ENCODE results near the gene PRR9. TPM values are rescaled to one million over a fixed set of nuclear protein-coding genes. Genes with fewer than 3 reads are reported as not detected.

Gene PRR9
- total and polyA plus RNA-seq, 2 experiments from 2014 or later = not detected

DNA sequence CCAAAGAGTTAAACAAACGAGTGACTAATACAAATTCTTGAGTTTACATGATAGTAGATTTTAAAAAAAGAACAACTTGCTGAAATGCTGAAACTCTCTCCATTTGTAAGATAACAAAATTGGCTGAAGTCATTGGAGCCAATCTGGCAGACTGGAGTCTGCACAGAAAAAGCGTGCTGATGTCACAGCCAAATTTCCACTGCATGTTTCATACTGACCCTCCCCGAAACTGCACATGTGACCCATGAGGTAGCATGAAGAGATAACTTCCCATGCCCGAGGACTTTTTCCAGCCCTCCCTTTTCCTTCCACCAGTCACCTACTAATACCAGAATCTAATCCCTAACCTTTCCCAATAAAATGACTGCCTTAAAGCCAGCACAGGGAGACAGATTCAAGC lies 15.4 kb upstream of the PRR9 start (continued):
- TF ChIP-seq ZNF462 (CRISPR knock-in tag; IDR thresholded peaks at IDR 0.05) (no peak), EZH2phosphoT487 (IDR thresholded peaks at IDR 0.05; ENCODE audit: unreplicated experiment) (no peak), STAT1 (IDR thresholded peaks at IDR 0.05; ENCODE audit: unreplicated experiment) (no peak), EZH2 (IDR thresholded peaks at IDR 0.05; ENCODE audit: low read depth, unreplicated experiment) (no peak), CREB1 (CRISPR knock-in tag; IDR thresholded peaks at IDR 0.05; ENCODE audit: low read depth) (no peak), CTCF (conservative IDR thresholded peaks at IDR 0.05; ENCODE audit: low read depth in 2 of 2) (no peak), ZNF114 (CRISPR knock-in tag; IDR thresholded peaks at IDR 0.05) (no peak)

DNA sequence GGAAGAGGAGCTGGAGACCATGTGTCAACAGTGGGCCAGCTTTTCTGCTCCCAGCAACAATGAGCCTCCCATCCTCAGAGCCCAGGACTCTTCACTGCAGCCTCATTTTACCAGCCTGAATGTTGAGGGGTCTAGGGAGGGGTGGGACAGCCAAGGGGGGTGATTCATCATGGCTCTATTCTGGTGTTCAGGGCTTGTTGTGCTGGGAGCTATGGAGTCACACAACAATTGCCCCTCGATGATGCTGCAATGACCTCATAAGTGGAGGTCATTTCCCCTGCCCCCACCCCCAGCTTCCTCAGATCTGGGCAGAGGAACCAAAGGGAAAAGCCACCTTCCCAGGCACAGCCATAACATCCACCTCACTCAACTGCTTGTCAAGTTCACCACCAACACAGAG lies 14.3 kb upstream of the PRR9 start, which contains the start of gene LELP1:
Gene LELP1 (plus strand): TSS at position 301 of the 400 bp plus-strand sequence. CDS start 1,278 bp downstream, outside the sequence.
- Histone ChIP-seq H3K27me3 (ENCODE audit: insufficient read depth) (no peaks in the 10 kb centered on the region), H3K4me2 (no peak within 1 kb of the TSS), H3K79me2 (replicated peaks; ENCODE audit: insufficient read depth) (no peaks in the 10 kb centered on the region), H3K4me1 (ENCODE audit: insufficient read depth) (no peaks in the 10 kb centered on the region), H3K27ac (ENCODE audit: low read depth) (no peak within 1 kb of the TSS), H3K36me3 (ENCODE audit: insufficient read depth) (no peaks in the 10 kb centered on the region), H2AFZ (peak within 1 kb of the TSS; percentile 81; the same call in 1 of the 2 replicates), H3F3A (replicated peaks; ENCODE audit: low read depth) (no peaks in the 10 kb centered on the region), H3K9me2 (ENCODE audit: insufficient read depth) (peaks cover 7% of the 10 kb centered on the region), H3K4me3 (no peak within 1 kb of the TSS), H4K20me1 (replicated peaks; ENCODE audit: insufficient read depth) (no peaks in the 10 kb centered on the region)
- peaks cover 3% of the 10 kb centered on the region for H3K27me3 Mint-ChIP-seq (ENCODE audit: insufficient read depth, low read depth, poor library complexity)
- H3K4me3 Mint-ChIP-seq = no peak within 1 kb of the TSS
- no peaks in the 10 kb centered on the region for H3K9me3 Mint-ChIP-seq
- H3K4me1 Mint-ChIP-seq = peaks cover 5% of the 10 kb centered on the region; the same call in 2 of the 3 replicates
- no peaks in the 10 kb centered on the region for H3K36me3 Mint-ChIP-seq (ENCODE audit: low read depth)
- ATAC-seq (no peak), DNase-seq (ENCODE audit: low spot score) (no peak)
- no peak within 1 kb of the TSS; the same call in 1 of the 2 replicates for H3K27ac Mint-ChIP-seq
- TF ChIP-seq CREB1 (CRISPR knock-in tag; IDR thresholded peaks at IDR 0.05; ENCODE audit: low read depth) (no peak), REST (IDR thresholded peaks at IDR 0.05; ENCODE audit: unreplicated experiment) (no peak)
